Uterus (tissue), 2 donors: ENCODE data around the gene GNAO1.

ENCODE experiments used
- CTCF ChIP-seq, 4 experiments: fragments of 200-600 bp in 2 of 4; fragments of 450-650 bp in 2 of 4; sonication (generic) in 2 of 4; IDR thresholded peaks; one replicate each; pipeline ENCODE4 v1.5.1; 2016 to 2019; ENCODE audit warnings: antibody characterized with exemption in 4 of 4, mild to moderate bottlenecking in 2 of 4, moderate library complexity in 1 of 4
- POLR2A ChIP-seq, 2 donors: fragments of 450-650 bp; IDR thresholded peaks; one replicate each; pipeline ENCODE4 v1.6.1; 2016; ENCODE audit warnings: antibody characterized with exemption in 2 of 2, mild to moderate bottlenecking in 1 of 2, moderate library complexity in 1 of 2

GRCh38 chr16:56387396-56387795, 196.1 kb downstream of the GNAO1 start:
- TF ChIP-seq CTCF (IDR thresholded peaks at IDR 0.05) (no peak), POLR2A (IDR thresholded peaks at IDR 0.05) (no peak)
